ENCODE data around the gene TAGLN.
"Not testable (repeated sequence)": the region's sequence is repeated elsewhere in the genome, so short reads cannot be mapped to it uniquely, and the experiment has no call there.

TAGLN gene

GRCh38 chr11:117180661-117181585, 18.2 kb upstream of the TAGLN start:
- DNase-seq (ENCODE audit: low read depth in 2 of 2) = peak; percentile 19 to 28

GRCh38 chr11:117181586-117182550, 17.3 kb upstream of the TAGLN start:
- no peak for DNase-seq (ENCODE audit: low read depth in 2 of 2)

DNA sequence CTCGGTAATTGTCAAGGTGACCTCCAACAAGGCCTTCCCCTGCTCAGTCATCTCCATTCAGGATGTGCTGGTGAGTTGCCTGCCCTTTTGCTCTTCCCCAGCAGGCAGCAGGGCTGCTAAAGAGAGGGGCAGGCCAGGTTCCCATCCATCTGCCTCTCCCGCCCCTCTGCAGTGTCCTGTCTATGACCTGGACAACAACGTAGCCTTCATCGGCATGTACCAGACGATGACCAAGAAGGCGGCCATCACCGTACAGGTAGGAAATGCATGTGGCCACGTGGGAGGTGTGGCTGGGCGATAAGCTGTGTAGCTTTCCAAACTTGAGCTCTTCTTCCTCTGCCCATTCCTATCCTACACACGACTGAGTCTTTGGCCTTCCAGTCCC, 16.6 kb upstream of the TAGLN start:
- DNase-seq (ENCODE audit: low read depth in 2 of 2) = no peak

- not testable (repeated sequence) for DNase-seq (ENCODE audit: low read depth in 2 of 2)
Observed at GRCh38 chr11:117183178-117183577, 16.0 kb upstream of the TAGLN start.

DNA sequence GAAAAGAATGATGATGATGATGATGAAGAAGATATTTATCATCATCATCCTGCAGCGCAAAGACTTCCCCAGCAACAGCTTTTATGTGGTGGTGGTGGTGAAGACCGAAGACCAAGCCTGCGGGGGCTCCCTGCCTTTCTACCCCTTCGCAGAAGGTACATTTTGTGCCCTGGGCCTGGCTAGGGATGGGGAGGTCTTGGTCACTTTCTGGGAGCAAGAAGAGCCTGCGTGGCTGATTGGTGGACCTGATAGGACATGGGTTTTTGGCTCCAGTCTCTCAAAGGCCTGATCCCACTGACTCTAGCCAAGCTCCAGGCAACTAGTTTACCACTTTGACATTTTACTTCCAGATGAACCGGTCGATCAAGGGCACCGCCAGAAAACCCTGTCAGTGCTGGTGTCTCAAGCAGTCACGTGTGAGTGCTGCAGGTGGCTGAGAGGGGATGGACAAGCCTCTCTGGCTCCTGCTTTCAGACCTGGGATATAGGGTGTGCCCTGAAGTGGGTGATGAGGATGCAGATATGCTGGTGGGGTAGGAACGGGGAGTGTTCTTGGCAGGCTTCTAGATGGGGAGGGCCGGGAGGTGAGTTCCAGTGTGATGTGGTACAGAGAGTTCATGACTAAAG, 15.3 kb upstream of the TAGLN start:
- DNase-seq (ENCODE audit: low read depth in 2 of 2) = no peak

DNA sequence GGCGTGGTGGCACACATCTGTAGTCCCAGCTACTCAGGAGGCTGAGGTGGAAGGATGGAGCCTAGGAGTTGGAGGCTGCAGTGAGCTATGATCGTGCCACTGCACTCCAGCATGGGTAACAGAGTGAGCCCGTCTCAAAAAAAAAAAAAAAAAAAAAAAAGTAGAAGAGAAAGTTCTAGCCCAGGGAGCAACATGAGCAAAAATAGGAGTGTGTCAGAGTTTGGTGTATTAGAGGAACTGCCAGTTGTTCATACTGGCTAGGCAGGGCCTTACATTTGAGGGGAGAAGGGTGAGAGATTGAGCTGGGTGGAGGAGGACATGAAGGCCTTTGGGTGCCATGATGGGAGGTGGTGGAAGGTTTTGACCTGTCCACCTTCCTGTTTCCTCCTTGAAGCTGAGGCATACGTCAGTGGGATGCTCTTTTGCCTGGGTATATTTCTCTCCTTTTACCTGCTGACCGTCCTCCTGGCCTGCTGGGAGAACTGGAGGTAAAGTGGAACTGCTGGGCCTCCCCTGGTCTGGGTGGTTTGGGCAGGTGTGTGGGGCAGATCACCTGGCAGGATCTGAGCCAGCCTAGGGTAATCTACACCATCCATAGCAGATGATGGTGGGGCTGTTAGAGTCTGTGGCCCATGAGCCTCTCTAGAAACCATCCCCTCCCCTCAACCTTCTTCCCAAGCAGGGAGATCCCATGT, 13.3 kb upstream of the TAGLN start:
- no peak for DNase-seq (ENCODE audit: low read depth in 2 of 2)

DNA sequence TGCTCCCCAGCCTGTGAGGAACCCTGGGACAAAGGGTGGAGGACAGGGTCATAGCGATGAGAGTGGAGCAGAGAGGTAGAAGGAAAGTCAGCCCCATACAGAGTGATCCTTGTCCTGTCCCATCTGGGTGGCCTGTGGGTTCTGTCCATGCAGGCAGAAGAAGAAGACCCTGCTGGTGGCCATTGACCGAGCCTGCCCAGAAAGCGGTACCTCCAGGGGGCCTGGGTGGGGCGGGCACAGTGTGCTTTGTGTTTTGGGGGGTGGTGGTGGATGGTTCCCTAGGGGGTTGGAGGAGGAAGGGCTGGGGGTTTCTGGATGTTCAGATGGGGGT, 12.8 kb upstream of the TAGLN start:
- no peak for DNase-seq (ENCODE audit: low read depth in 2 of 2)

- no peak for DNase-seq (ENCODE audit: low read depth in 2 of 2)
Observed at GRCh38 chr11:117187007-117187406, 12.2 kb upstream of the TAGLN start.

GRCh38 chr11:117187428-117187798, 11.8 kb upstream of the TAGLN start:
- DNase-seq (ENCODE audit: low read depth in 2 of 2) = no peak

- no peak for DNase-seq (ENCODE audit: low read depth in 2 of 2)
Observed at GRCh38 chr11:117187799-117188481, 11.2 kb upstream of the TAGLN start.

GRCh38 chr11:117188620-117189081, 10.5 kb upstream of the TAGLN start:
- DNase-seq (ENCODE audit: low read depth in 2 of 2) = no peak

GRCh38 chr11:117189191-117189940, 9.8 kb upstream of the TAGLN start:
- no peak for DNase-seq (ENCODE audit: low read depth in 2 of 2)

GRCh38 chr11:117189941-117190544, 9.1 kb upstream of the TAGLN start:
- no peak for DNase-seq (ENCODE audit: low read depth in 2 of 2)

DNA sequence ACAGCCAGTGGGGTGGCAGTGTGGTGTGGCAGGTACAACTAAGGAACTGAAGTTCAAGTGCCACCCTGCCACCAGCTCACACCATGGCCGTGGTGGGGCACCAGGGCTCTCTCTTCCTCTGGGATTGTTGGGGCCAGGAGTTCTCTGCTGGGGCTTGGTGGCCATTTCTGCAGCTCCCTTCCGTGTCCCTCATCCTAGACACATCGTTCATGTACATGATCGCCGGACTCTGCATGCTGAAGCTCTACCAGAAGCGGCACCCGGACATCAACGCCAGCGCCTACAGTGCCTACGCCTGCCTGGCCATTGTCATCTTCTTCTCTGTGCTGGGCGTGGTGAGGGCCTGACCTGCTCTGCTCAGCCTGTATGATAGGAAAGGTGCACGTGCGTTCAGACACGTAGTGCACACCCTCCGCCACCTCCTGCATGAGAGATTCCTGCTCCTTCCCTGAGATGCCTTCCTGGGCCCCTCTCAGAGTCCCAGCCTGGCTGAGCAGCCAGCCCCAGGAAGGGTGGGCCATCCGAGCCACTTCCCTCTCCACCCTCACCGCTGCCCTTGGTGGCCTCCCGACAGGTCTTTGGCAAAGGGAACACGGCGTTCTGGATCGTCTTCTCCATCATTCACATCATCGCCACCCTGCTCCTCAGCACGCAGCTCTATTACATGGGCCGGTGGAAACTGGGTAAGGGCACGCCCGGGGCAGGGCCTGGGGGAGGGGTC, 7.3 kb upstream of the TAGLN start:
- no peak for DNase-seq (ENCODE audit: low read depth in 2 of 2)

- DNase-seq (ENCODE audit: low read depth in 2 of 2) = no peak
Observed at GRCh38 chr11:117192401-117192875, 6.7 kb upstream of the TAGLN start.

DNA sequence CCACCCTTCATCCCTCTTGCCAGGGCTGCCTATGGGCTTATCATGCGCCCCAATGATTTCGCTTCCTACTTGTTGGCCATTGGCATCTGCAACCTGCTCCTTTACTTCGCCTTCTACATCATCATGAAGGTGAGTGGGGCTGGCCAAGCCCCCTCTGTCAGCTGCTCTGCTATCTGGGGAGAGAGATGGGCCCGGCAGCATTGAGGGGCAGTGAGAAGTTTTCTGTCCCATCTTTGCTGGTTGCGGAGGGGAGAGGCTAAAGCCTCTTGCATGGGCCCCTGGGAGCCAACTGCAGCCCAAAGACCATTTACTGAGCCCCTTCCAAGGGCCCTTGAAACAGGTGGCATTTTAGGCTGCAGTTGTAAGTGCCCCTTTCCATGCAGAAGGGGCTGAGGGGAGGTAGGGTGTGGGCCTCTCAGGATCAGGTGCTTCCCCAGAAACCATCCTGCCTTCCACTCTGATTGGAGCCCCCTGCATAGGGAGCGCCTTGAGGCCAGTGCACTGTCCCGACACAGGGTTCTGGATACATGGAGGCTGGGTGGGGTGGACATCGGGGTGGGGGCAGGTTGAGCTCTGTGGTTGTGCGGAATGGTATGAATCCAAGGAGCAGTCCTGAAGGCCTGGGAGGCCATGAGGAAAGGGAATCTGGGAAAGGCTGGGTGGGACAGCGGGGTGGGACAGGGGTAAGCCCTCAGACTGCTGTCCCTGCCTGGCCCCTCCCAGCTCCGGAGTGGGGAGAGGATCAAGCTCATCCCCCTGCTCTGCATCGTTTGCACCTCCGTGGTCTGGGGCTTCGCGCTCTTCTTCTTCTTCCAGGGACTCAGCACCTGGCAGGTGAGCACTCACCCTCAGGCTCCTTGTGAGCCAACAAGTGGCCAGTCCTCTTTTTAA, 5.8 kb upstream of the TAGLN start:
- no peak for DNase-seq (ENCODE audit: low read depth in 2 of 2)

GRCh38 chr11:117194267-117194666, 4.9 kb upstream of the TAGLN start:
- DNase-seq (ENCODE audit: low read depth in 2 of 2) = no peak

GRCh38 chr11:117195258-117195657, 3.9 kb upstream of the TAGLN start:
- DNase-seq (ENCODE audit: low read depth in 2 of 2) = no peak
